HepG2 (cell line): ENCODE results near the gene ALG11. TPM values are rescaled to one million over a fixed set of nuclear protein-coding genes. Genes with fewer than 3 reads are reported as not detected.

Source experiments
- AKAP8 ChIP-seq: sonication (generic); formaldehyde crosslinking; IDR thresholded peaks from 2 replicates; pipeline ENCODE4 v1.5.1; 2020; ENCODE audit warnings: mild to moderate bottlenecking, missing genetic modification reagents
- ARID4A ChIP-seq: sonication (generic); formaldehyde crosslinking; IDR thresholded peaks from 2 replicates; pipeline ENCODE4 v1.5.0; 2020; ENCODE audit warnings: mild to moderate bottlenecking, missing genetic modification reagents, borderline replicate concordance
- ATM ChIP-seq: fragments of 450-650 bp; IDR thresholded peaks from 2 replicates; pipeline ENCODE4 v1.7.1; 2017; ENCODE audit warnings: mild to moderate bottlenecking, borderline replicate concordance
- FOXP1 ChIP-seq, 2 experiments: fragments of 450-650 bp in 1 of 2; IDR thresholded peaks; 2 replicates each; pipeline ENCODE4 v1.6.1; 2017 to 2018; ENCODE audit warnings: antibody characterized with exemption in 1 of 2
- JDP2 ChIP-seq: sonication (generic); formaldehyde crosslinking; IDR thresholded peaks from 2 replicates; pipeline ENCODE4 v1.8.1; 2022; ENCODE audit warnings: missing genetic modification reagents, borderline replicate concordance
- KLF11 ChIP-seq: IDR thresholded peaks from 2 replicates; pipeline ENCODE4 v1.6.1; 2016; ENCODE audit warnings: missing compliant biosample characterization
- MEIS1 ChIP-seq: sonication (generic); formaldehyde crosslinking; IDR thresholded peaks from 2 replicates; pipeline ENCODE4 v1.9.0; 2021; ENCODE audit warnings: mild to moderate bottlenecking, missing genetic modification reagents, moderate library complexity, borderline replicate concordance
- PRDM4 ChIP-seq: sonication (generic); formaldehyde crosslinking; IDR thresholded peaks from 2 replicates; pipeline ENCODE4 v1.9.0; 2021; ENCODE audit warnings: missing genetic modification reagents, borderline replicate concordance
- RFX3 ChIP-seq: IDR thresholded peaks from 2 replicates; pipeline ENCODE4 v1.6.1; 2016; ENCODE audit warnings: missing biosample characterization, missing genetic modification reagents
- SALL2 ChIP-seq: sonication (generic); formaldehyde crosslinking; IDR thresholded peaks from 2 replicates; pipeline ENCODE4 v1.8.1; 2023; ENCODE audit warnings: mild to moderate bottlenecking, missing genetic modification reagents, inconsistent platforms
- SMAD9 ChIP-seq: sonication (generic); formaldehyde crosslinking; IDR thresholded peaks from 2 replicates; pipeline ENCODE4 v1.5.1; 2020; ENCODE audit warnings: mild to moderate bottlenecking, missing genetic modification reagents
- SPEN ChIP-seq: sonication (generic); formaldehyde crosslinking; IDR thresholded peaks from 2 replicates; pipeline ENCODE4 v1.5.1; 2020; ENCODE audit warnings: low read depth, mild to moderate bottlenecking, missing genetic modification reagents
- TEAD2 ChIP-seq: sonication (generic); formaldehyde crosslinking; IDR thresholded peaks from 2 replicates; pipeline ENCODE4 v1.9.0; 2021; ENCODE audit warnings: missing genetic modification reagents
- ZNF543 ChIP-seq: sonication (generic); formaldehyde crosslinking; IDR thresholded peaks from 2 replicates; pipeline ENCODE4 v1.4.0; 2020; ENCODE audit warnings: mild to moderate bottlenecking, missing genetic modification reagents
- ZNF552 ChIP-seq: sonication (generic); formaldehyde crosslinking; IDR thresholded peaks from 2 replicates; pipeline ENCODE4 v1.9.0; 2022; ENCODE audit warnings: missing genetic modification reagents, mild to moderate bottlenecking, borderline replicate concordance
- polyA plus RNA-seq, 8 experiments: library from polyadenylated mRNA; depleted of rRNA in 3 of 8; stranded (reverse) in 7 of 8; unstranded in 1 of 8; fragments of >200 nt; fragmentation: Illumina TruSeq in 4 of 8; extraction: Trizol in 4 of 8; gene quantifications; 2 replicates each; pipeline versions ENCODE4 v1.2.1 to v1.2.3, GENCODE V29; 2011 to 2016; ENCODE audit warnings: low read depth in 4 of 8, missing spikeins in 1 of 8, mixed read lengths in 1 of 8; ENCODE audit not compliant: insufficient read depth in 1 of 8
- total RNA-seq, 5 experiments: library from RNA; depleted of rRNA; stranded (reverse); fragments of >200 nt; fragmentation: Illumina TruSeq; extraction: Trizol; gene quantifications; 2 replicates each; pipeline ENCODE4 v1.2.3, GENCODE V29; 2016; ENCODE audit warnings: low read depth in 1 of 5
- TF ChIP-seq, protein P1 (sequence below): sonication (generic); formaldehyde crosslinking; IDR thresholded peaks from 2 replicates; pipeline ENCODE4 v1.8.1; 2022; ENCODE audit warnings: low read depth, mild to moderate bottlenecking, missing genetic modification reagents
- TF ChIP-seq, protein P2 (sequence below): sonication (generic); formaldehyde crosslinking; IDR thresholded peaks from 2 replicates; pipeline ENCODE4 v1.4.0; 2020; ENCODE audit warnings: missing genetic modification reagents, borderline replicate concordance

Gene ALG11
- total and polyA plus RNA-seq, 2 of the 13 experiments (the other 11 are each of a cell fraction or from before 2014, with no cell fraction given), result 14.7 to 27.9 TPM

DNA sequence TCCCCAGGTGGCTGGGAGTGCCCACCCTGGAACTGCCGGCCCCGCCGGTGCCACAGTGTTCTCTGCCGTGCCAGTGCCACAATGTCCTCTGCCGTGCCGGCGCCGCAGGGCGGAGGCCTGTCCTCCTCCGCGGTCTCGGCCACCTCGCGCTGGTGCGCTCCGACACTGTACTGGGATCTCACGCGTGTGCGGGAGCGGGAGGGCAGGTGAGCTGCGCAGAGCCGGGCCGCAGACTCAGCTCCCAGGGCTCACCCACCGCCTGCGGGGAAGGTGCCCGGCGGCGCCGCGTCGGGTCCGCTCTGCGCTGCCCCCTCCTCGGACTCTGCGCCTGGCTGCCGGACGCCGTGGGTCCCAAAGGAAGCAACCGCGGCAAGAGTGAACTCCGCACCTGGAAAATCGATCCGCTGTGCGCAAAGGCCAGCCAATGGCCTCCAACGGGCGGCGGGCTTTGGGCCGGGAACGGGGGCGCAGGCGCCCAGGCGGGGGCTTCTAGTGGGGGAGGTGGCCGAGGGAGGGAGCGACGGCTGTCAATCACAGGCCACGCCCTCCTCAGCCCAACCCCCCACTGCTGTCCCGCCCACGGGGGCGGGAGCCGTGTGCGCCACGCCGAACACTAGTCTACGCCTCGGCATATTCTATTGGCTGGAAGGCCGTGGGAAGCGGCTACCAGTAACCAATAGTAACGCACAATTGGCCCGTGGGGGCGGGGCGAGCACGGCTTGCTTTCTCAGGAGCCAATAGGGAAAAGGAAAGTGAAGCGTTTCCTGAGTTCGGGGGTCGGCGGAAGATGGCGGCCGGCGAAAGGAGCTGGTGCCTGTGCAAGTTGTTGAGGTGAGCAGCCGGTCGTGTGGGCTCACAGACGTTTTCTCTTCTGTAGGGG is at the start of gene ALG11 (continued):
- TF ChIP-seq AKAP8 (CRISPR knock-in tag) (peak; percentile 86), ARID4A (peak; percentile 98), ATM (no peak), KLF11 (CRISPR knock-in tag) (no peak), ZNF552 (peak; percentile 94), FOXP1 (IDR thresholded peaks at IDR 0.05) (no peak), FOXP1 (CRISPR knock-in tag; IDR thresholded peaks at IDR 0.05) (no peak; the same call in 1 of the 2 replicates), TEAD2 (CRISPR knock-in tag) (no peak), PRDM4 (CRISPR knock-in tag) (no peak), SMAD9 (CRISPR knock-in tag) (no peak; the same call in 1 of the 2 replicates), RFX3 (CRISPR knock-in tag) (no peak), MEIS1 (CRISPR knock-in tag) (peak; percentile 99), JDP2 (CRISPR knock-in tag) (no peak; the same call in 1 of the 2 replicates), SALL2 (peak; percentile 65; the same call in 1 of the 2 replicates), SPEN (CRISPR knock-in tag) (peak; percentile 98; the same call in 1 of the 2 replicates), ZNF543 (CRISPR knock-in tag) (peak; percentile 87)
- TF ChIP-seq, protein P1, sequence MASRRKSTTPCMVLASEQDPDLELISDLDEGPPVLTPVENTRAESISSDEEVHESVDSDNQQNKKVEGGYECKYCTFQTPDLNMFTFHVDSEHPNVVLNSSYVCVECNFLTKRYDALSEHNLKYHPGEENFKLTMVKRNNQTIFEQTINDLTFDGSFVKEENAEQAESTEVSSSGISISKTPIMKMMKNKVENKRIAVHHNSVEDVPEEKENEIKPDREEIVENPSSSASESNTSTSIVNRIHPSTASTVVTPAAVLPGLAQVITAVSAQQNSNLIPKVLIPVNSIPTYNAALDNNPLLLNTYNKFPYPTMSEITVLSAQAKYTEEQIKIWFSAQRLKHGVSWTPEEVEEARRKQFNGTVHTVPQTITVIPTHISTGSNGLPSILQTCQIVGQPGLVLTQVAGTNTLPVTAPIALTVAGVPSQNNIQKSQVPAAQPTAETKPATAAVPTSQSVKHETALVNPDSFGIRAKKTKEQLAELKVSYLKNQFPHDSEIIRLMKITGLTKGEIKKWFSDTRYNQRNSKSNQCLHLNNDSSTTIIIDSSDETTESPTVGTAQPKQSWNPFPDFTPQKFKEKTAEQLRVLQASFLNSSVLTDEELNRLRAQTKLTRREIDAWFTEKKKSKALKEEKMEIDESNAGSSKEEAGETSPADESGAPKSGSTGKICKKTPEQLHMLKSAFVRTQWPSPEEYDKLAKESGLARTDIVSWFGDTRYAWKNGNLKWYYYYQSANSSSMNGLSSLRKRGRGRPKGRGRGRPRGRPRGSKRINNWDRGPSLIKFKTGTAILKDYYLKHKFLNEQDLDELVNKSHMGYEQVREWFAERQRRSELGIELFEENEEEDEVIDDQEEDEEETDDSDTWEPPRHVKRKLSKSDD (CRISPR knock-in tag), result no peak; the same call in 1 of the 2 replicates
- TF ChIP-seq, protein P2, sequence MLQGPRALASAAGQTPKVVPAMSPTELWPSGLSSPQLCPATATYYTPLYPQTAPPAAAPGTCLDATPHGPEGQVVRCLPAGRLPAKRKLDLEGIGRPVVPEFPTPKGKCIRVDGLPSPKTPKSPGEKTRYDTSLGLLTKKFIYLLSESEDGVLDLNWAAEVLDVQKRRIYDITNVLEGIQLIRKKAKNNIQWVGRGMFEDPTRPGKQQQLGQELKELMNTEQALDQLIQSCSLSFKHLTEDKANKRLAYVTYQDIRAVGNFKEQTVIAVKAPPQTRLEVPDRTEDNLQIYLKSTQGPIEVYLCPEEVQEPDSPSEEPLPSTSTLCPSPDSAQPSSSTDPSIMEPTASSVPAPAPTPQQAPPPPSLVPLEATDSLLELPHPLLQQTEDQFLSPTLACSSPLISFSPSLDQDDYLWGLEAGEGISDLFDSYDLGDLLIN (CRISPR knock-in tag), result no peak
